GM18505 (cell line): ENCODE data around the gene TSPAN5.

ENCODE experiments used
- ATAC-seq: cut with Tn5 transposase; IDR thresholded peaks from one replicate; pipeline ENCODE4 v1.9.1; 2021; ENCODE audit not compliant: unreplicated experiment
- POLR2A ChIP-seq: IDR thresholded peaks from 4 replicates; pipeline ENCODE4 v1.6.1; 2011; ENCODE audit warnings: borderline replicate concordance; ENCODE audit not compliant: insufficient read depth, insufficient read length; ENCODE audit errors: extremely low read depth

The TSPAN5 gene

GRCh38 chr4:98627531-98628257, 30.7 kb downstream of the TSPAN5 start:
- no peak for TF ChIP-seq POLR2A
- ATAC-seq, result no peak

- TF ChIP-seq POLR2A, result no peak
- no peak for ATAC-seq
Observed at GRCh38 chr4:98626350-98626749, 32.1 kb downstream of the TSPAN5 start.

- TF ChIP-seq POLR2A, result no peak
- ATAC-seq, result no peak
Observed at GRCh38 chr4:98625920-98626319, 32.5 kb downstream of the TSPAN5 start.

GRCh38 chr4:98625399-98625798, 33.0 kb downstream of the TSPAN5 start:
- TF ChIP-seq POLR2A, result no peak

GRCh38 chr4:98624642-98625041, 33.8 kb downstream of the TSPAN5 start:
- ATAC-seq, result no peak
- no peak for TF ChIP-seq POLR2A

More at GRCh38 chr4:98625399-98625798, 33.0 kb downstream of the TSPAN5 start:
- ATAC-seq, result no peak

- no peak for ATAC-seq
- no peak for TF ChIP-seq POLR2A
Observed at GRCh38 chr4:98624144-98624543, 34.3 kb downstream of the TSPAN5 start.

- no peak for ATAC-seq
- TF ChIP-seq POLR2A, result no peak
Observed at GRCh38 chr4:98623126-98623802, 35.1 kb downstream of the TSPAN5 start.

- no peak for ATAC-seq
- TF ChIP-seq POLR2A, result no peak
Observed at GRCh38 chr4:98620087-98620784, 38.2 kb downstream of the TSPAN5 start.

- no peak for TF ChIP-seq POLR2A
- ATAC-seq, result no peak
Observed at GRCh38 chr4:98619180-98619579, 39.2 kb downstream of the TSPAN5 start.

- no peak for ATAC-seq
- no peak for TF ChIP-seq POLR2A
Observed at GRCh38 chr4:98618680-98619079, 39.7 kb downstream of the TSPAN5 start.

- TF ChIP-seq POLR2A, result no peak
- no peak for ATAC-seq
Observed at GRCh38 chr4:98617358-98618047, 40.9 kb downstream of the TSPAN5 start.

- no peak for TF ChIP-seq POLR2A
- no peak for ATAC-seq
Observed at GRCh38 chr4:98615991-98616390, 42.4 kb downstream of the TSPAN5 start.

GRCh38 chr4:98614662-98615061, 43.7 kb downstream of the TSPAN5 start:
- no peak for TF ChIP-seq POLR2A
- ATAC-seq, result no peak
